Mucosa of gallbladder (tissue), 1 donor: ENCODE measurements around the gene DDI2. TPM values are rescaled to one million over a fixed set of nuclear protein-coding genes. Genes with fewer than 3 reads are reported as not detected.
"Not testable (repeated sequence)": the region's sequence is repeated elsewhere in the genome, so short reads cannot be mapped to it uniquely, and the experiment has no call there.

Source experiments
- DNase-seq: peaks from one replicate; pipeline ENCODE4 v3.0.0-alpha.2; 2020; ENCODE audit warnings: low spot score
- total RNA-seq: library from RNA; stranded (reverse); gene quantifications from one replicate; pipeline ENCODE4 v1.2.1, GENCODE V29; 2021
- donor health status: DM: no; HTN: no; CAD: no.

DDI2 gene
- total RNA-seq, 1 donor from 2014 or later: 45.2 TPM

- DNase-seq: no peak
Observed at GRCh38 chr1:15636436-15636835, 19.2 kb downstream of the DDI2 start.

GRCh38 chr1:15637826-15638225, 20.6 kb downstream of the DDI2 start:
- no peak for DNase-seq

- DNase-seq: no peak
Observed at GRCh38 chr1:15639262-15639661, 22.0 kb downstream of the DDI2 start.

GRCh38 chr1:15639931-15640330, 22.7 kb downstream of the DDI2 start:
- no peak for DNase-seq

- no peak for DNase-seq
Observed at GRCh38 chr1:15640667-15641066, 23.4 kb downstream of the DDI2 start.

GRCh38 chr1:15649937-15650336, 32.7 kb downstream of the DDI2 start:
- no peak for DNase-seq

- no peak for DNase-seq
Observed at GRCh38 chr1:15650433-15650832, 33.2 kb downstream of the DDI2 start.

- not testable (repeated sequence) for DNase-seq
Observed at GRCh38 chr1:15652130-15652529, 34.9 kb downstream of the DDI2 start.

- no peak for DNase-seq
Observed at GRCh38 chr1:15654091-15654690, 36.9 kb downstream of the DDI2 start.

- DNase-seq: no peak
Observed at GRCh38 chr1:15656464-15656863, 39.2 kb downstream of the DDI2 start.

- no peak for DNase-seq
Observed at GRCh38 chr1:15657021-15657420, 39.8 kb downstream of the DDI2 start.

GRCh38 chr1:15660151-15660550, 42.9 kb downstream of the DDI2 start:
- no peak for DNase-seq

GRCh38 chr1:15662477-15662876, 45.2 kb downstream of the DDI2 start:
- no peak for DNase-seq

- DNase-seq: no peak
Observed at GRCh38 chr1:15663925-15664324, 46.7 kb downstream of the DDI2 start.

GRCh38 chr1:15667362-15667761, 50.1 kb downstream of the DDI2 start:
- no peak for DNase-seq

GRCh38 chr1:15668089-15668754, 51.0 kb downstream of the DDI2 start:
- peak; percentile 72 for DNase-seq

GRCh38 chr1:15669074-15669473, 51.8 kb downstream of the DDI2 start:
- no peak for DNase-seq

- DNase-seq: no peak
Observed at GRCh38 chr1:15669864-15670263, 52.6 kb downstream of the DDI2 start.

- DNase-seq: no peak
Observed at GRCh38 chr1:15671430-15671829, 54.2 kb downstream of the DDI2 start.

- DNase-seq: no peak
Observed at GRCh38 chr1:15674386-15675159, 57.3 kb downstream of the DDI2 start.

- DNase-seq: no peak
Observed at GRCh38 chr1:15676010-15676409, 58.8 kb downstream of the DDI2 start.

GRCh38 chr1:15676688-15677661, 59.7 kb downstream of the DDI2 start:
- DNase-seq: no peak
